ENCODE data around the gene CCDC110. TPM values are rescaled to one million over a fixed set of nuclear protein-coding genes. Genes with fewer than 3 reads are reported as not detected.

CCDC110 gene
- polyA plus RNA-seq, 1 donor from 2014 or later = 0.21 TPM

DNA sequence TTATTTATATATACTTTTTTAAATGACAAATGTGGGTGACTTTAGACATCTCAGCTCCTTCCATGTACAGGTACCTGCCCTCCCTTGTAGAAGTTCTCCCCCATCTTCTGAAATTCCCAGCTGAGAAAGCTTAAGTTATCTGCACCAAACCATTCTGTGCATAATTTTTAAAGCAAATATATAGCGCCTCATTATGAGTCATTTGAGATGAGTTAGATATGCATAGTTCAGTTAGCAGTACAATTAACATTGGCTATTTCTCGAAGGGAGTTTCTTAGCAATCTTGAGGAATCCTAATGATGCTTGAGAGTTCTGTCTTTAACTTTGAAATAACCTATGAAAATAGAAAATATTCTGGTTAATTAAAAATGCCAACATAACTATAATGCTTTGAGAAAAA is 26.3 kb downstream of the CCDC110 start:
- no peaks in the 10 kb centered on the region for H3K9me2 ChIP-seq (ENCODE audit: insufficient read depth, low read length)
- H3K27ac ChIP-seq (ENCODE audit: low read length) = no peak overlapping the region
- no peaks in the 10 kb centered on the region for H3K36me3 ChIP-seq (ENCODE audit: insufficient read depth, low read length)
- TF ChIP-seq, protein P1, sequence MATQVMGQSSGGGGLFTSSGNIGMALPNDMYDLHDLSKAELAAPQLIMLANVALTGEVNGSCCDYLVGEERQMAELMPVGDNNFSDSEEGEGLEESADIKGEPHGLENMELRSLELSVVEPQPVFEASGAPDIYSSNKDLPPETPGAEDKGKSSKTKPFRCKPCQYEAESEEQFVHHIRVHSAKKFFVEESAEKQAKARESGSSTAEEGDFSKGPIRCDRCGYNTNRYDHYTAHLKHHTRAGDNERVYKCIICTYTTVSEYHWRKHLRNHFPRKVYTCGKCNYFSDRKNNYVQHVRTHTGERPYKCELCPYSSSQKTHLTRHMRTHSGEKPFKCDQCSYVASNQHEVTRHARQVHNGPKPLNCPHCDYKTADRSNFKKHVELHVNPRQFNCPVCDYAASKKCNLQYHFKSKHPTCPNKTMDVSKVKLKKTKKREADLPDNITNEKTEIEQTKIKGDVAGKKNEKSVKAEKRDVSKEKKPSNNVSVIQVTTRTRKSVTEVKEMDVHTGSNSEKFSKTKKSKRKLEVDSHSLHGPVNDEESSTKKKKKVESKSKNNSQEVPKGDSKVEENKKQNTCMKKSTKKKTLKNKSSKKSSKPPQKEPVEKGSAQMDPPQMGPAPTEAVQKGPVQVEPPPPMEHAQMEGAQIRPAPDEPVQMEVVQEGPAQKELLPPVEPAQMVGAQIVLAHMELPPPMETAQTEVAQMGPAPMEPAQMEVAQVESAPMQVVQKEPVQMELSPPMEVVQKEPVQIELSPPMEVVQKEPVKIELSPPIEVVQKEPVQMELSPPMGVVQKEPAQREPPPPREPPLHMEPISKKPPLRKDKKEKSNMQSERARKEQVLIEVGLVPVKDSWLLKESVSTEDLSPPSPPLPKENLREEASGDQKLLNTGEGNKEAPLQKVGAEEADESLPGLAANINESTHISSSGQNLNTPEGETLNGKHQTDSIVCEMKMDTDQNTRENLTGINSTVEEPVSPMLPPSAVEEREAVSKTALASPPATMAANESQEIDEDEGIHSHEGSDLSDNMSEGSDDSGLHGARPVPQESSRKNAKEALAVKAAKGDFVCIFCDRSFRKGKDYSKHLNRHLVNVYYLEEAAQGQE (IDR thresholded peaks at IDR 0.05; ENCODE audit: borderline replicate concordance) = no peak
- TF ChIP-seq, protein P2, sequence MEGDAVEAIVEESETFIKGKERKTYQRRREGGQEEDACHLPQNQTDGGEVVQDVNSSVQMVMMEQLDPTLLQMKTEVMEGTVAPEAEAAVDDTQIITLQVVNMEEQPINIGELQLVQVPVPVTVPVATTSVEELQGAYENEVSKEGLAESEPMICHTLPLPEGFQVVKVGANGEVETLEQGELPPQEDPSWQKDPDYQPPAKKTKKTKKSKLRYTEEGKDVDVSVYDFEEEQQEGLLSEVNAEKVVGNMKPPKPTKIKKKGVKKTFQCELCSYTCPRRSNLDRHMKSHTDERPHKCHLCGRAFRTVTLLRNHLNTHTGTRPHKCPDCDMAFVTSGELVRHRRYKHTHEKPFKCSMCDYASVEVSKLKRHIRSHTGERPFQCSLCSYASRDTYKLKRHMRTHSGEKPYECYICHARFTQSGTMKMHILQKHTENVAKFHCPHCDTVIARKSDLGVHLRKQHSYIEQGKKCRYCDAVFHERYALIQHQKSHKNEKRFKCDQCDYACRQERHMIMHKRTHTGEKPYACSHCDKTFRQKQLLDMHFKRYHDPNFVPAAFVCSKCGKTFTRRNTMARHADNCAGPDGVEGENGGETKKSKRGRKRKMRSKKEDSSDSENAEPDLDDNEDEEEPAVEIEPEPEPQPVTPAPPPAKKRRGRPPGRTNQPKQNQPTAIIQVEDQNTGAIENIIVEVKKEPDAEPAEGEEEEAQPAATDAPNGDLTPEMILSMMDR (IDR thresholded peaks at IDR 0.05; ENCODE audit: poor library complexity, severe bottlenecking) = no peak
- TF ChIP-seq RAD21 (conservative IDR thresholded peaks at IDR 0.05) (no peak), TAF1 (IDR thresholded peaks at IDR 0.05; ENCODE audit: low read depth) (no peak), POLR2AphosphoS5 (IDR thresholded peaks at IDR 0.05) (no peak), EP300 (conservative IDR thresholded peaks at IDR 0.05; ENCODE audit: poor library complexity, severe bottlenecking) (no peak), SMC3 (conservative IDR thresholded peaks at IDR 0.05; ENCODE audit: poor library complexity) (no peak), MXI1 (conservative IDR thresholded peaks at IDR 0.05; ENCODE audit: poor library complexity, severe bottlenecking) (no peak), EZH2 (IDR thresholded peaks at IDR 0.05; ENCODE audit: borderline replicate concordance, insufficient read depth, low read length, poor library complexity, severe bottlenecking) (no peak)
- H4K20me1 ChIP-seq (ENCODE audit: insufficient read depth) = no peaks in the 10 kb centered on the region
- no peak overlapping the region for H3K4me3 ChIP-seq (ENCODE audit: low read length)
- no peaks in the 10 kb centered on the region for H3K79me2 ChIP-seq (replicated peaks; ENCODE audit: insufficient read depth, low read length)
- H2AFZ ChIP-seq (ENCODE audit: low read depth, low read length) = no peak overlapping the region
- no peaks in the 10 kb centered on the region for H3K9me3 ChIP-seq (ENCODE audit: low read length)
- H3F3A ChIP-seq (ENCODE audit: insufficient read depth, low read length, poor library complexity, severe bottlenecking) = no peaks in the 10 kb centered on the region
- H3K4me2 ChIP-seq (ENCODE audit: low read length) = no peak overlapping the region
- H3K9ac ChIP-seq (ENCODE audit: low read length) = no peak overlapping the region
- H3K27me3 ChIP-seq (ENCODE audit: insufficient read depth, low read depth, low read length) = no peaks in the 10 kb centered on the region

DNA sequence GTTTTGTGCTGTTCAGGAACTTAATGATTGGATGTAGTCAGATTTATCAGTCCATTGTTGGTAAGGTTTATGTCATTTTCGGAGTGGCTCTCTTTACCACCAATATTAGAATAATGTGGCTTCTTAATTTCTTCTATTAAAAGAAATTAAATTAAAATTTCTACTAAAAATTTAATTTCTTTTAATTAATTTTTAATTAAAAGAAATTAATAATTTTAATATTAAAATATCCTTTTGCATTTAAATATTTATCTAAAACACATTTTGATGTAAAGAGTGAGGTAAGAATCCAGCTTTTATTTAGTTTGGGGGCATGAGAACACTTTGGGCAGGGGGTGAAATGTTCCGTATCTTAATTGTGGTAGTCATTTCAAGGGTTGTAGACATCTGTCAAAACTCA is 30.1 kb downstream of the CCDC110 start:
- no peak overlapping the region for H3K4me3 ChIP-seq (ENCODE audit: low read length)
- H3K27ac ChIP-seq (ENCODE audit: low read length) = no peak overlapping the region
- H4K20me1 ChIP-seq (ENCODE audit: insufficient read depth) = no peaks in the 10 kb centered on the region
- no peaks in the 10 kb centered on the region for H3K36me3 ChIP-seq (ENCODE audit: insufficient read depth, low read length)
- no peaks in the 10 kb centered on the region for H3K27me3 ChIP-seq (ENCODE audit: insufficient read depth, low read depth, low read length)
- H3K9me2 ChIP-seq (ENCODE audit: insufficient read depth, low read length) = no peaks in the 10 kb centered on the region
- no peaks in the 10 kb centered on the region for H3F3A ChIP-seq (ENCODE audit: insufficient read depth, low read length, poor library complexity, severe bottlenecking)
- H3K79me2 ChIP-seq (replicated peaks; ENCODE audit: insufficient read depth, low read length) = no peaks in the 10 kb centered on the region
- no peak overlapping the region for H2AFZ ChIP-seq (ENCODE audit: low read depth, low read length)
- H3K9ac ChIP-seq (ENCODE audit: low read length) = no peak overlapping the region
- H3K9me3 ChIP-seq (ENCODE audit: low read length) = no peaks in the 10 kb centered on the region
- no peak for TF ChIP-seq POLR2AphosphoS5 (IDR thresholded peaks at IDR 0.05)
- TF ChIP-seq, protein P2 (IDR thresholded peaks at IDR 0.05; ENCODE audit: poor library complexity, severe bottlenecking) = no peak
- TF ChIP-seq TAF1 (IDR thresholded peaks at IDR 0.05; ENCODE audit: low read depth) = no peak
- TF ChIP-seq, protein P1 (IDR thresholded peaks at IDR 0.05; ENCODE audit: borderline replicate concordance) = no peak
- no peak for TF ChIP-seq EZH2 (IDR thresholded peaks at IDR 0.05; ENCODE audit: borderline replicate concordance, insufficient read depth, low read length, poor library complexity, severe bottlenecking)
- TF ChIP-seq MXI1 (conservative IDR thresholded peaks at IDR 0.05; ENCODE audit: poor library complexity, severe bottlenecking) = no peak
- no peak for TF ChIP-seq SMC3 (conservative IDR thresholded peaks at IDR 0.05; ENCODE audit: poor library complexity)
- no peak for TF ChIP-seq RAD21 (conservative IDR thresholded peaks at IDR 0.05)
- no peak for TF ChIP-seq EP300 (conservative IDR thresholded peaks at IDR 0.05; ENCODE audit: poor library complexity, severe bottlenecking)
- no peak overlapping the region for H3K4me2 ChIP-seq (ENCODE audit: low read length)
